ENCODE measurements around the gene CHAMP1.
"Not testable (repeated sequence)": the region's sequence is repeated elsewhere in the genome, so short reads cannot be mapped to it uniquely, and the experiment has no call there.

The CHAMP1 gene

GRCh38 chr13:114338959-114339358 is 24.7 kb downstream of the CHAMP1 start:
- no peak for DNase-seq (ENCODE audit: low spot score)
- no peak for TF ChIP-seq CTCF (IDR thresholded peaks at IDR 0.05; ENCODE audit: extremely low read depth, missing control alignments)

- DNase-seq (ENCODE audit: low spot score) = no peak
- peak; percentile 60 for TF ChIP-seq CTCF (IDR thresholded peaks at IDR 0.05; ENCODE audit: extremely low read depth, missing control alignments)
Measured at GRCh38 chr13:114339857-114340534, 25.7 kb downstream of the CHAMP1 start.

- no peak for DNase-seq (ENCODE audit: low spot score)
Measured at GRCh38 chr13:114341003-114341777, 26.9 kb downstream of the CHAMP1 start.

GRCh38 chr13:114347256-114347655 is 33.0 kb downstream of the CHAMP1 start:
- not testable (repeated sequence) for DNase-seq (ENCODE audit: low spot score)

More at GRCh38 chr13:114341003-114341777, 26.9 kb downstream of the CHAMP1 start:
- no peak for TF ChIP-seq CTCF (IDR thresholded peaks at IDR 0.05; ENCODE audit: extremely low read depth, missing control alignments)

GRCh38 chr13:114352763-114353162 is 38.5 kb downstream of the CHAMP1 start:
- DNase-seq (ENCODE audit: low spot score) = not testable (repeated sequence)

GRCh38 chr13:114353382-114353781 is 39.1 kb downstream of the CHAMP1 start:
- DNase-seq (ENCODE audit: low spot score) = not testable (repeated sequence)

All from GM20000 (cell line).